Pancreas (tissue), 10 donors: Measurements from ENCODE around the gene ABHD10. TPM values are rescaled to one million over a fixed set of nuclear protein-coding genes. Genes with fewer than 3 reads are reported as not detected.

Experiments
- ATAC-seq, 4 donors: fragments of 200-7000 bp; cut with Tn5 transposase; one replicate each; pipeline versions ENCODE4 v1.8.0 to v1.9.1; 2020; ENCODE audit warnings: mild to moderate bottlenecking in 4 of 4, moderate library complexity in 4 of 4
- DNase-seq, 6 donors: peaks; one replicate each; pipeline ENCODE4 v3.0.0-alpha.2; 2020
- FAIRE-seq: peaks from 2 replicates; lab custom pipeline; 2012; peaks lifted over from hg19 to GRCh38; lab: Jason Lieb, UNC
- H3K27ac ChIP-seq, 4 donors: fragments of 200-600 bp; sonication (generic); 1 replicate in 3 of 4; 2 replicates in 1 of 4; pipeline versions ENCODE4 v1.5.0 to v1.8.0; 2020
- H3K27me3 ChIP-seq, 4 donors: fragments of 200-600 bp; one replicate each; pipeline ENCODE4 v1.8.0; 2021
- H3K36me3 ChIP-seq, 3 donors: fragments of 200-600 bp; sonication (generic) in 1 of 3; one replicate each; pipeline versions ENCODE4 v1.5.0 to v1.8.0; 2020 to 2021
- H3K4me1 ChIP-seq, 3 donors: fragments of 200-600 bp; one replicate each; pipeline ENCODE4 v1.8.0; 2021
- H3K4me3 ChIP-seq, 4 donors: fragments of 200-600 bp; sonication (generic) in 2 of 4; one replicate each; pipeline versions ENCODE4 v1.5.0 to v1.8.0; 2020 to 2021
- H3K9me3 ChIP-seq, 4 donors: fragments of 200-600 bp; one replicate each; pipeline ENCODE4 v1.8.0; 2021
- CTCF ChIP-seq, 4 donors: fragments of 200-600 bp; sonication (generic) in 3 of 4; IDR thresholded peaks; one replicate each; pipeline versions ENCODE4 v1.5.0 to v1.8.0; 2021; ENCODE audit warnings: antibody characterized with exemption in 4 of 4
- WGBS, 2 donors: extraction: QIAGEN DNeasy Blood & Tissue Kit; methylation state at CpG; one replicate each; pipeline ENCODE4 v1.1.7; 2013; 5-methylcytosine and 5-hydroxymethylcytosine counted together
- intact Hi-C, 3 donors: fragments of 100-400 bp; cut with DNase I; formaldehyde crosslinking; loops; one replicate each; pipeline versions ENCODE4 v1.11.1 to v1.14.2; 2022
- polyA plus RNA-seq, 2 donors: library from polyadenylated mRNA; stranded (reverse); fragments of 200-250 nt; gene quantifications; one replicate each; pipeline ENCODE4 v1.2.3, GENCODE V29; 2013
- total RNA-seq, 6 donors: library from RNA; stranded (reverse); fragmentation: NEBNext Ultra II Directional in 4 of 6; extraction: Animal tissue kit (Norgen Biotek cat#: 25700) in 4 of 6; gene quantifications; one replicate each; pipeline versions ENCODE4 v1.2.1 to v1.2.4, GENCODE V29; 2021 to 2023
- donor health status: healthy with polysubstance abuse.
- donor health status: DM: no; HTN: no; CAD: no; lungs with moderate emphysema.
- donor health status: DM: no; HTN: no; CAD: no.
- donor health status: control.
- donor health status: control.
- donor health status: Bipolar disorder and iron deficiency.
- donor health status: DM: yes; HTN: yes; CAD: no.
- donor health status: DM: no; HTN: no; CAD: no.
- donor health status: DM: no; HTN: no; CAD: no.
- donor health status: DM: yes; HTN: yes; CAD: no.

ABHD10 gene
- total and polyA plus RNA-seq, 8 donors, result 10.3 to 19.5 (median 13.6) TPM

- WGBS, 2 donors, result 73 to 78% methylated on average over 2 of the region's 2 CpGs
- no peak for FAIRE-seq
These were observed 30.8 kb downstream of the ABHD10 start for GRCh38 chr3:112009670-112010069.

GRCh38 chr3:112010636-112011035, 31.8 kb downstream of the ABHD10 start:
- ATAC-seq (no peak), DNase-seq (no peak), FAIRE-seq (no peak)
- Histone ChIP-seq H3K27me3 (no peaks in the 10 kb centered on the region), H3K4me1 (no peaks in the 10 kb centered on the region), H3K27ac (no peak overlapping the region), H3K9me3 (no peaks in the 10 kb centered on the region), H3K36me3 (no peaks in the 10 kb centered on the region), H3K4me3 (no peak overlapping the region)
- intact Hi-C loops, result no loop called here
- TF ChIP-seq CTCF (IDR thresholded peaks at IDR 0.05), result no peak
- 81 to 82% methylated on average over 3 of the region's 3 CpGs for WGBS, 2 donors

More at GRCh38 chr3:112009670-112010069, 30.8 kb downstream of the ABHD10 start:
- Histone ChIP-seq H3K36me3 (no peaks in the 10 kb centered on the region), H3K9me3 (no peaks in the 10 kb centered on the region), H3K4me1 (no peaks in the 10 kb centered on the region), H3K4me3 (no peak overlapping the region), H3K27ac (no peak overlapping the region), H3K27me3 (no peaks in the 10 kb centered on the region)
- no peak for TF ChIP-seq CTCF (IDR thresholded peaks at IDR 0.05)
- intact Hi-C loops, result no loop called here
- no peak for DNase-seq
- no peak for ATAC-seq

- FAIRE-seq, result no peak
These were observed 32.6 kb downstream of the ABHD10 start for GRCh38 chr3:112011376-112011940.

DNA sequence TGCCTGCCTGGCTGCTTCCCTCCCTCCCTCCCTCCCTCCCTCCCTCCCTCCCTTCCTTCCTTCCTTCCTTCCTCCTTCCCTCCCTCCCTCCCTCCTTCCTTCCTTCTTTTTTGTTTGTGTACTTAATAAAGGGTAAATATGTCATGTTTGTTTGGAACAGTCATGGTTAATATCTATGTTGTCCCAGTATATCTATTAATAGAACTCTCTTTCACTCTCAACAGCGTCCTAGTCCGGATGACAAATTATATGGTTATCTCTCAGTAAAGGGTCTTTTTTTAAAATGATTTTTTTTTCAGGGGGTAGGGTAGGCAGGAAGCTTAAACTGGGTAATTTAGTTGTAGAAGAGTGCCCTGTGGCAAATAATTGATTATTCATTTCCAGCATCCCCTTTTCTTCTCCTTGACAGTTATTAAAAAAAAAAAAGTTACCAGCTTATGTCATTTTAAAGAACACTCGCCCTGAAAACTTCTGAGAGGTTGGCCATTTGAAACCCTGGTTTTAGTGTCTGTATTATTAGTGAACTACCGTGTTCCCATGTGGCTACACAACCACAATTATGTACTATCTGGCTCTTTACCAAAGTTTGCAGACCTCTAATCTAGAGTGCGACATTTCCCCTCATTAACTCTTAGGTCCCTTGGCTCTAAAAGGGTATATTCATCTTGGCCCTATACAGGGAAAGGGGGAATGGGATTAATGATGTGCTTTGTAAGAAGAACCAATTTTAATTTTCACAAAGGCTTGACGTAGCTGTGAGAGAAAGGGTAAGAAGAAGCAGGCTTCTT, 33.6 kb downstream of the ABHD10 start:
- H3K4me3 ChIP-seq, result no peak overlapping the region
- DNase-seq (no peak), ATAC-seq (no peak), FAIRE-seq (no peak)
- no peak overlapping the region for H3K27ac ChIP-seq
- no peaks in the 10 kb centered on the region for H3K9me3 ChIP-seq
- WGBS, 2 donors, result 51 to 60% methylated on average over 6 of the region's 6 CpGs
- no peaks in the 10 kb centered on the region for H3K27me3 ChIP-seq
- no peak for TF ChIP-seq CTCF (IDR thresholded peaks at IDR 0.05)
- H3K36me3 ChIP-seq, result no peaks in the 10 kb centered on the region
- intact Hi-C loops, result no loop called here
- no peaks in the 10 kb centered on the region for H3K4me1 ChIP-seq

More at GRCh38 chr3:112011376-112011940, 32.6 kb downstream of the ABHD10 start:
- intact Hi-C loops, result no loop called here
- Histone ChIP-seq H3K4me3 (no peak overlapping the region), H3K36me3 (no peaks in the 10 kb centered on the region), H3K9me3 (no peaks in the 10 kb centered on the region), H3K27me3 (no peaks in the 10 kb centered on the region), H3K27ac (no peak overlapping the region), H3K4me1 (no peaks in the 10 kb centered on the region)
- ATAC-seq (no peak), DNase-seq (no peak)
- TF ChIP-seq CTCF (IDR thresholded peaks at IDR 0.05), result no peak
- 71 to 77% methylated on average over 6 of the region's 6 CpGs for WGBS, 2 donors
